ENCODE results near the gene TSPEAR.

The TSPEAR gene

DNA sequence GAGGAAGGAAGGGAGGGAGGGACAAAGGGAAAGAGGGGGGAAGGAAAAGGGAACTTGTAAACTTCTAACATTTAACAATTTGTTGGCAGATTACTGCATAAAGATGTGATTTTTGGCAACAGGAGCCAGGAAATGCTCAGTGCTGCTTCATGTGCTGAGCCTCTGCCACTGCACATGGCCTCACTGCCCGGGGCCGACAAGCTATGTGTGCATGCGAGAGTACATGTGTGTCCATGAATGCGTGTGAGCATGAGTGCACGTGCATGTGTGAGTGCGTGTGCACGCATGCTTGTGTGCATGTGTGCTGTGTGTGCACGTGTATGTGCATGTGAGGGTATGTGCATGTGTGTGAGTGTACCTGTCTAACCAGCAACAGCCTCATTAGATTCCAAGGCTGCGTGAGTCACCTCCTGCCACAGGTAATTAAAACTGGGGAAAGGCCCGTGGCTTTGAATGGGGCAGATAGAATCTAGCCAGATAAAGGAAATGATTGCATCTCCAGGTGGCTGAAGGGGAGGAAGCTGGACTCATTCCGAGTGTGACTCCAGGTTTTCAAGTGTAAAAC is 41.4 kb upstream of the TSPEAR start:
- Histone ChIP-seq H3K27ac (ENCODE audit: low read depth, low read length) (no peak overlapping the region), H3K4me1 (ENCODE audit: control insufficient read depth in 1 of 2, insufficient read depth in 2 of 2, low read length in 2 of 2) (peaks cover 4 to 13% of the 10 kb centered on the region in 2 donors), H3K9me3 (ENCODE audit: control insufficient read depth in 1 of 2, low read length in 2 of 2) (no peaks in the 10 kb centered on the region), H3K36me3 (ENCODE audit: control insufficient read depth in 1 of 2, insufficient read depth in 2 of 2, low read length in 2 of 2) (no peaks in the 10 kb centered on the region), H3K4me3 (ENCODE audit: low read depth in 1 of 2, low read length in 2 of 2) (no peak overlapping the region), H3K27me3 (ENCODE audit: control insufficient read depth in 1 of 2, insufficient read depth in 2 of 2, low read length in 2 of 2) (no peaks in the 10 kb centered on the region), H3K9ac (ENCODE audit: low read depth in 1 of 2, low read length in 2 of 2) (no peak overlapping the region)

DNA sequence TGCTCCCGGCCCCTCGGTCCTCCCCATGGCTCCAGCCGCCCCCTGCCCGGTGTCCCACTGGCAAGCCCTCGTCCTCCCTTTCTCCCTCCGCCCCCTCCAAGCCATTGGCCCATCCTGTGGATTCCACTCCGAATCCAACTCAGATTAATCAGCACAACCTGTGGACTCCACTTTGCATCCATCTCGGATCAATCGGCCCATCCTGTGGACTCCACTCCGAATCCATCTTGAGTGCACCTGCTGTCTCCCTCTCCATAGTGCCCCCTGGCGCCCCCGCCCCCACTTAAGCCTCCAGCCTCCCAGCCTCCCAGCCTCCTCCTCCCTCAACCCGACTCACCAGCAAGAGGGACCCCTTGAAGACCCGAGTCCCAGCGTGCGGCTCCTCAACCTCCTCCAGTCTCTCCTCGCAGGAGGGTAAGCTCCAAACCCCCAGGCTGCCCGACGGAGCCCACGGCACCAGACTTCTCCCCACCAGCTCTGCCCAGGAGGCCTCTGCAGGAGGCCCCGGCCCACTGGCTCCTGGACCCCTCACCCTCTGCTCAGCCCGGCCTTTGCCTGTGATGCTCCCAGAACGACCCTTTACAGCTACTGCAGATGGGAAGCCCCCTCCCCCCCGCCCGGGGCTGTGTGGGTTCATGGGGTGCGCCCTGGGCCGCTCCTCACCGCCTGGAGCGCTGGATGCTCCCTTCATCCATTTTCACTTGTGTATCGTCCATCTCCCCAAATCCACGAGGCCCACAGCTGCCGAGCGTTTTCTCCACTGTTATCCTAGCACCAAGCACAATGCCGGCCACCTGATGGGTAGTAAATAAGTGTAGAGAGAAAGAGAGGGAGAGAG is 40.6 kb upstream of the TSPEAR start:
- H3K36me3 ChIP-seq (ENCODE audit: control insufficient read depth in 1 of 2, insufficient read depth in 2 of 2, low read length in 2 of 2) = no peaks in the 10 kb centered on the region
- no peak overlapping the region for H3K9ac ChIP-seq (ENCODE audit: low read depth in 1 of 2, low read length in 2 of 2)
- H3K27ac ChIP-seq (ENCODE audit: low read depth, low read length) = no peak overlapping the region
- no peak overlapping the region for H3K4me3 ChIP-seq (ENCODE audit: low read depth in 1 of 2, low read length in 2 of 2)
- no peaks in the 10 kb centered on the region for H3K9me3 ChIP-seq (ENCODE audit: control insufficient read depth in 1 of 2, low read length in 2 of 2)
- no peaks in the 10 kb centered on the region for H3K27me3 ChIP-seq (ENCODE audit: control insufficient read depth in 1 of 2, insufficient read depth in 2 of 2, low read length in 2 of 2)
- peaks cover 4 to 13% of the 10 kb centered on the region in 2 donors for H3K4me1 ChIP-seq (ENCODE audit: control insufficient read depth in 1 of 2, insufficient read depth in 2 of 2, low read length in 2 of 2)

DNA sequence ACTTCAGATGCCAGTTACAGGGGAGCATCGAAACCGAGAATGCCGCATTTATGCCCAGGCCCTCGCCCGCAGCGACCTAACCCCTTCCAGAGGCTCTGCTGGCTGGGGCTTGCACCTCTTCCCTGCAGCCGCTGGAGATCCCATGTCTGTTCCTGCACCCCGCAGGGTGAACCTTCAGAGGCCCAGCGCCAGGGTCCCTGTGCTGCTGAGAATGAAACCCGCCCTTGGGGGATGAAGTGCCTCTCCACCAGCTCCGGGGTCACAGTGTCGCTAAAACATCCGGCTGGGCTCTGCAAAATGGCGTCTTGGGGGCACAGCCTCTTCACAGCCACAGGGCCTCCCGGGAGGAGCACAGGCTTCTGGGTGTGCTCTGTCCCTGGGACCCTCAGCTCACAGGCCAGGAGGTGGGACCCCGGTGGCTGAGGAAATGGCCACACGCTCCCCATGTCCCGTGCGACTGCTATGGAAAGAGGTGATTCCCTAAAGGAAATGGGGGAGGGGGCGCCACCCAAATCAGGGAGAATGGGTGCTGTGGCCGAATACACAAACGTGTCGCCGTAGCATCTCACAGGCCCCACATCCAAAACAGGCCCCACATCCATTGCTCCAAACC is 39.9 kb upstream of the TSPEAR start:
- Histone ChIP-seq H3K9ac (ENCODE audit: low read depth in 1 of 2, low read length in 2 of 2) (no peak overlapping the region), H3K27ac (ENCODE audit: low read depth, low read length) (no peak overlapping the region), H3K27me3 (ENCODE audit: control insufficient read depth in 1 of 2, insufficient read depth in 2 of 2, low read length in 2 of 2) (no peaks in the 10 kb centered on the region), H3K4me1 (ENCODE audit: control insufficient read depth in 1 of 2, insufficient read depth in 2 of 2, low read length in 2 of 2) (peaks cover 4 to 13% of the 10 kb centered on the region in 2 donors), H3K36me3 (ENCODE audit: control insufficient read depth in 1 of 2, insufficient read depth in 2 of 2, low read length in 2 of 2) (no peaks in the 10 kb centered on the region), H3K9me3 (ENCODE audit: control insufficient read depth in 1 of 2, low read length in 2 of 2) (no peaks in the 10 kb centered on the region), H3K4me3 (ENCODE audit: low read depth in 1 of 2, low read length in 2 of 2) (no peak overlapping the region)

DNA sequence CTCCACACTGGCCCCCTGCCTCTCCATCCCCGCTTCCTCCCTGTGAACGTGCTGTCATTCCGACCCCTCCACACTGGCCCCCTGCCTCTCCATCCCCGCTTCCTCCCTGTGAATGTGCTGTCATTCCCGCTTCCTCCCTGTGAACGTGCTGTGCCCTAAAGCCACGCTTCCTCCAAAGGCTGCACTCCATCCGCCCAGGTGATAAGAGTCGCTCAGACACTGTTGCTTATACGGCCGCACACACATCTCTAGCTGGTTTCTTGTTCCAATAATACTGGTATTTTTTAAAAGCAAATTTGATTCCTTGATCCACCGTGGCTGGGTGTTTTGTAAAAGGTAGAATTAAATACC is 39.3 kb upstream of the TSPEAR start:
- Histone ChIP-seq H3K27ac (ENCODE audit: low read depth, low read length) (no peak overlapping the region), H3K9ac (ENCODE audit: low read depth in 1 of 2, low read length in 2 of 2) (no peak overlapping the region), H3K36me3 (ENCODE audit: control insufficient read depth in 1 of 2, insufficient read depth in 2 of 2, low read length in 2 of 2) (no peaks in the 10 kb centered on the region), H3K4me1 (ENCODE audit: control insufficient read depth in 1 of 2, insufficient read depth in 2 of 2, low read length in 2 of 2) (peaks cover 4 to 13% of the 10 kb centered on the region in 2 donors), H3K4me3 (ENCODE audit: low read depth in 1 of 2, low read length in 2 of 2) (no peak overlapping the region), H3K27me3 (ENCODE audit: control insufficient read depth in 1 of 2, insufficient read depth in 2 of 2, low read length in 2 of 2) (no peaks in the 10 kb centered on the region), H3K9me3 (ENCODE audit: control insufficient read depth in 1 of 2, low read length in 2 of 2) (no peaks in the 10 kb centered on the region)

DNA sequence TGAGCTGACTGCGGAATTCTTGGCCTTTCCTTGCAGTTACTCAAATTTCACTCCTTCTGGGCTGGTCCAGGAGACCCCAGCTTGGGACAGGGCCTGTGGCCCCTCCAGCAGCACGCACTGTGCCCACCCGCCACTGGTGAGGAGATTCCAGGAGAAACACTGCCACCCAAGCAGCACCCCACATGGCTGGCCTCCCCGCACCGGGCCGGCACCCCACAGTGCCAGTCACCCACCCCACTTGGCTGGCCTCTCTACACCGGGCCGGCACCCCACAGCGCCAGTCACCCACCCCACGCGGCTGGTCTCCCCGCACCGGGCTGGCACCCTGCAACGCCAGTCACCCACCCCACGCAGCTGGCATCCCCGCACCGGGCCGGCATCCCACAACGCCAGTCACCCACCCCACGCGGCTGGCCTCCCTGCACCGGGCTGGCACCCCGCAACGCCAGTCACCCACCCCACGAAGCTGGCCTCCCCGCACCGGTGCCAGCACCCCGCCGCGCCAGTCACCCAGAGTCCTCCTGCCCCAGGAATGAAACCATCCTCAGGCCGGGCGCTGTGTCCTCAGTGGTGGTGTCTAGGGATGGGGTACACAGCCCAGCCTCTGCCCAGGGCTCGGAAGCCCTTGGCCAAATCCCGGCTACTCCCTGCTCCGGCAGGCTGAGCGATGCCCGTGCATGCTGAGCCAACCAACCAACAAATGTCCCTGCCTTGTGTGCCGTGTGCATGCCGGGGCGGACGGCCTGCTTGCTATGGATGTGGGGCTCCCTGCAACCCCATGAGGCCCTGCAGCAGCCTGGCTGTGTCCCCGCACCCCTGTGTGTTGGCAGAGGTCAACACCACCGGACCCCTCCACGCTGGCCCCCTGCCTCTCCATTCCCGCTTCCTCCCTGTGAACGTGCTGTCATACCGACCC is 38.6 kb upstream of the TSPEAR start:
- Histone ChIP-seq H3K27ac (ENCODE audit: low read depth, low read length) (no peak overlapping the region), H3K9me3 (ENCODE audit: control insufficient read depth in 1 of 2, low read length in 2 of 2) (no peaks in the 10 kb centered on the region), H3K4me3 (ENCODE audit: low read depth in 1 of 2, low read length in 2 of 2) (no peak overlapping the region), H3K36me3 (ENCODE audit: control insufficient read depth in 1 of 2, insufficient read depth in 2 of 2, low read length in 2 of 2) (no peaks in the 10 kb centered on the region), H3K4me1 (ENCODE audit: control insufficient read depth in 1 of 2, insufficient read depth in 2 of 2, low read length in 2 of 2) (peaks cover 4 to 13% of the 10 kb centered on the region in 2 donors), H3K9ac (ENCODE audit: low read depth in 1 of 2, low read length in 2 of 2) (no peak overlapping the region), H3K27me3 (ENCODE audit: control insufficient read depth in 1 of 2, insufficient read depth in 2 of 2, low read length in 2 of 2) (no peaks in the 10 kb centered on the region)

DNA sequence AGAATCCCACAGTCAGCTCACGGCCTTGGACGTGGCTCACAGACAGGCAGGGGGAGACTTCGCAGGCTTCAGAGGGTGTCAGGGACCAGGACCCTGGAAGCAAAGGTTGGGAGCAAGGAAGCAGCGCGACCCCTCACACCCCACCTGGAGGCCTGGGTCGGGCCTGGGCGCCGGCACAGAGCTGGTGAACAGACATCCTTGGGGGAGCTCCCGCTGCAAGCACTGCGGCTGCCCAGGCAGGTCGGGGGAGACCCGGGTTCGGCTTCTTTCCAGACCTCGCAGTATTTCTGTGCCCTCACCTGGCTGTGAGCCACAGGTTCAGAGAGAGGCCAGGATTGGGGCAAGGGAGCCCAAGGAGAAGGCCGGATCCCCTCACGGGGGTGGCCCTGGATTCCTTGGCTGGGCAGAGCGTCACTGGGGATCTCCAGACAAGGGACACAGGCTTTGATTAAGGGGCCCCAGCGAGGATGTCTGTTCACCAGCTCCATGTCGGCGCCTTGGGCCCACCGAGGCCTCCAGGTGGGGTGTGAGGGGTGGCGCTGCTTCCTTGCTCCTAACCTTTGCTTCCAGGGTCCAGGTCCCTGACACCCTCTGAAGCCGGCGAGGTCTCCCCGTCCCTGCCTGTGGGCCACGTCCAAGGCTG is 37.9 kb upstream of the TSPEAR start:
- Histone ChIP-seq H3K27ac (ENCODE audit: low read depth, low read length) (no peak overlapping the region), H3K4me1 (ENCODE audit: control insufficient read depth in 1 of 2, insufficient read depth in 2 of 2, low read length in 2 of 2) (peaks cover 4 to 13% of the 10 kb centered on the region in 2 donors), H3K27me3 (ENCODE audit: control insufficient read depth in 1 of 2, insufficient read depth in 2 of 2, low read length in 2 of 2) (no peaks in the 10 kb centered on the region), H3K36me3 (ENCODE audit: control insufficient read depth in 1 of 2, insufficient read depth in 2 of 2, low read length in 2 of 2) (no peaks in the 10 kb centered on the region), H3K9me3 (ENCODE audit: control insufficient read depth in 1 of 2, low read length in 2 of 2) (no peaks in the 10 kb centered on the region), H3K9ac (ENCODE audit: low read depth in 1 of 2, low read length in 2 of 2) (no peak overlapping the region), H3K4me3 (ENCODE audit: low read depth in 1 of 2, low read length in 2 of 2) (no peak overlapping the region)

DNA sequence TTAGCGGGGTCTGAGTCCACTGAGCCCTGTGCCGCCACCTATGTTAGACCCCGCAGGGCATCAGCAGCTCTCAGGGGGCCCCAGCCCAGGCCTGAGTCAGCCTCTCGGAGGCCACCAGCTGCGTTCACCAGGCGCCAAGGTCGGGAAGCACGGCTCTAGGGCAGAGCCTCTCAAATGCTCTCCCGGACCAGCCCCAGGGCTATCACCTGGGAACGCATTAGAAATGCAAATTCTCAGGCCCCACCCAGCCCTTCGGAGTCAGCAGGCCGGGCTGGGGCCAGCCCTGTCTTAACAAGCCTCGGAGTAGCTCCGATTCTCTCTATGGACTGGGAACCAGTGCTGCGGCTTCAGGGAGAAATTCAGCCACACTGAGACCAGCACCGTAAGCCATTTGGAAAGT is 37.2 kb upstream of the TSPEAR start:
- H3K36me3 ChIP-seq (ENCODE audit: control insufficient read depth in 1 of 2, insufficient read depth in 2 of 2, low read length in 2 of 2) = no peaks in the 10 kb centered on the region
- no peak overlapping the region for H3K4me3 ChIP-seq (ENCODE audit: low read depth in 1 of 2, low read length in 2 of 2)
- no peaks in the 10 kb centered on the region for H3K27me3 ChIP-seq (ENCODE audit: control insufficient read depth in 1 of 2, insufficient read depth in 2 of 2, low read length in 2 of 2)
- H3K9me3 ChIP-seq (ENCODE audit: control insufficient read depth in 1 of 2, low read length in 2 of 2) = no peaks in the 10 kb centered on the region
- H3K9ac ChIP-seq (ENCODE audit: low read depth in 1 of 2, low read length in 2 of 2) = no peak overlapping the region
- no peak overlapping the region for H3K27ac ChIP-seq (ENCODE audit: low read depth, low read length)
- peaks cover 4 to 12% of the 10 kb centered on the region in 2 donors for H3K4me1 ChIP-seq (ENCODE audit: control insufficient read depth in 1 of 2, insufficient read depth in 2 of 2, low read length in 2 of 2)

DNA sequence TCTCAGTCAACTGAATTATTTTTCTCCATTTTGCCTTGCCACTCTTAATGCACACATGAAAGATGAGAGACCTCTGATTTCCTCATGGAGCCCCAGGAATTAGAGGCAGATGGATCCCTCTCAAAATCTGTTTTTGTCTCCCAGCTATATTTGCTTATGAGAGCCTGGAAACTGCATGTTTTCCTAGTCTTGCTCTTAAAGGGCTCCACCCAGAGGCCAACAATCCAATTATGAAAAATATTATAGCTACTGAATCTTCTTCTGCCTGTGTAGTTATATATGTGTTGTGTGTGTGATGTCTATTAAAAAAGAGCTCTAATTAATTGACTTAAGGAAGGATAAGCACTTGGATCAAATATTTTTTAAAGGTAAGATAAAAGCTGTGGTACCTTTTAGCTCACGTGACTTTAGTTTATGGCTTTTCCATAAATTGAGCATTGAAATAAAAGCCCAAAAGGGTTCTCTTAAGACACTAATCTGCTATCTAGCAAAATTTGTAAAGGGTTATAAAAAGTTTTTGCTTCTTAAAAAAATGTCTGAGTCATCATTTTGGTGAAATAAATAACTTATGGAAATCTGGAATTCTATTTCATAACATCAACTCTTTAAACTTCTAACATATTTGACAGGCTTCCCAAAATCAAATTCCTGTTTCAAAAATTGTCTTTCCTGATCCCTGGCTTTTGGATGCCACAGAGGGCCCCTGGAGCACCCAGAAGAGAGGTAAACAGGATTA is 31.2 kb upstream of the TSPEAR start:
- H3K36me3 ChIP-seq (ENCODE audit: control insufficient read depth in 1 of 2, insufficient read depth in 2 of 2, low read length in 2 of 2) = no peaks in the 10 kb centered on the region
- H3K9me3 ChIP-seq (ENCODE audit: control insufficient read depth in 1 of 2, low read length in 2 of 2) = peaks cover 0 to 2% of the 10 kb centered on the region in 2 donors
- H3K27me3 ChIP-seq (ENCODE audit: control insufficient read depth in 1 of 2, insufficient read depth in 2 of 2, low read length in 2 of 2) = no peaks in the 10 kb centered on the region
- H3K4me3 ChIP-seq (ENCODE audit: low read depth in 1 of 2, low read length in 2 of 2) = no peak overlapping the region
- H3K9ac ChIP-seq (ENCODE audit: low read depth in 1 of 2, low read length in 2 of 2) = no peak overlapping the region
- no peak overlapping the region for H3K27ac ChIP-seq (ENCODE audit: low read depth, low read length)
- H3K4me1 ChIP-seq (ENCODE audit: control insufficient read depth in 1 of 2, insufficient read depth in 2 of 2, low read length in 2 of 2) = no peaks in the 10 kb centered on the region

DNA sequence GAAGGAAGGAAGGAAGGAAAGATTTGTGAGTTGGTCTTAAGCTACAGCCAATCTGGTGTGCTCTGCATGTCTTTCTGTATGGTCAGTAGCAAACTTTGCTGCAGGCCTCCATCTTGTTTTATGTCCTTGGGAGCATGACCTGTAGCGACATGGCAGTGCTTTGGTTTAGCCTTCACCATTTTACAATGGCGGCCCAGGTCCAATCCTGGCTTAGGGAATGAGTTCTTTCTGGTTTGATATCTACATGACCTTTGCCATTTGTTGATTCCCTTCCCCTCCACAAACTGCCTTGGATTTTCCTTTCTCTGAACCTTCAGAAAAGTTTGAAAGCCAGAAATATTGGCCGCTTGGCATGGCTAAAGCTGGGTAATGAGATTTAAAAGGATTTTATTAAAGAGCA is 30.5 kb upstream of the TSPEAR start:
- Histone ChIP-seq H3K36me3 (ENCODE audit: control insufficient read depth in 1 of 2, insufficient read depth in 2 of 2, low read length in 2 of 2) (no peaks in the 10 kb centered on the region), H3K4me3 (ENCODE audit: low read depth in 1 of 2, low read length in 2 of 2) (no peak overlapping the region), H3K9me3 (ENCODE audit: control insufficient read depth in 1 of 2, low read length in 2 of 2) (peaks cover 0 to 5% of the 10 kb centered on the region in 2 donors), H3K4me1 (ENCODE audit: control insufficient read depth in 1 of 2, insufficient read depth in 2 of 2, low read length in 2 of 2) (no peaks in the 10 kb centered on the region), H3K9ac (ENCODE audit: low read depth in 1 of 2, low read length in 2 of 2) (no peak overlapping the region), H3K27me3 (ENCODE audit: control insufficient read depth in 1 of 2, insufficient read depth in 2 of 2, low read length in 2 of 2) (no peaks in the 10 kb centered on the region), H3K27ac (ENCODE audit: low read depth, low read length) (no peak overlapping the region)
